Retinal pigment epithelial cell (primary cell): ENCODE data around the gene CORO1A.
"Not testable (repeated sequence)": the region's sequence is repeated elsewhere in the genome, so short reads cannot be mapped to it uniquely, and the experiment has no call there.

Experiments used
- DNase-seq: peaks from one replicate; pipeline ENCODE4 v3.0.0-alpha.2; 2010; ENCODE audit warnings: low read depth
- H3K4me3 ChIP-seq: 2 replicates; pipeline ENCODE4 v1.5.1; 2011; ENCODE audit warnings: mild to moderate bottlenecking, low read length, control low read depth, moderate library complexity

The CORO1A gene

GRCh38 chr16:30207063-30207704, 23.8 kb downstream of the CORO1A start:
- DNase-seq, H3K4me3 ChIP-seq: not testable (repeated sequence)

GRCh38 chr16:30209032-30209431, 25.6 kb downstream of the CORO1A start:
- not testable (repeated sequence) for DNase-seq

GRCh38 chr16:30211414-30211813, 28.0 kb downstream of the CORO1A start:
- not testable (repeated sequence) for DNase-seq, H3K4me3 ChIP-seq

More at GRCh38 chr16:30209032-30209431, 25.6 kb downstream of the CORO1A start:
- not testable (repeated sequence) for H3K4me3 ChIP-seq

GRCh38 chr16:30217082-30217481, 33.7 kb downstream of the CORO1A start:
- H3K4me3 ChIP-seq, DNase-seq: not testable (repeated sequence)
